Lung (tissue), 12 donors: ENCODE data around the gene FRY. TPM values are rescaled to one million over a fixed set of nuclear protein-coding genes. Genes with fewer than 3 reads are reported as not detected.

Experiments
- ATAC-seq: fragments of 200-7000 bp; cut with Tn5 transposase; one replicate; pipeline ENCODE4 v1.9.1; 2020; ENCODE audit warnings: moderate number of reproducible peaks; ENCODE audit not compliant: insufficient read depth, low FRiP score
- DNase-seq, 3 donors: peaks; one replicate each; pipeline ENCODE4 v3.0.0-alpha.2; 2013 to 2017
- H3K27ac ChIP-seq, 2 donors: one replicate each; pipeline ENCODE4 v1.5.1; 2013; ENCODE audit warnings: mild to moderate bottlenecking in 2 of 2, moderate library complexity in 2 of 2, control low read depth in 1 of 2, inconsistent platforms in 1 of 2, low read depth in 1 of 2, low read length in 1 of 2
- H3K27me3 ChIP-seq, 3 donors: one replicate each; pipeline ENCODE4 v1.5.1; 2013; ENCODE audit warnings: low read length in 2 of 3; ENCODE audit not compliant: control insufficient read depth in 3 of 3, insufficient read depth in 3 of 3
- H3K36me3 ChIP-seq, 4 donors: one replicate each; pipeline ENCODE4 v1.5.1; 2013; ENCODE audit warnings: low read length in 4 of 4, mild to moderate bottlenecking in 1 of 4, moderate library complexity in 1 of 4; ENCODE audit not compliant: control insufficient read depth in 4 of 4, insufficient read depth in 4 of 4
- H3K4me1 ChIP-seq, 5 donors: one replicate each; pipeline ENCODE4 v1.5.1; 2013; ENCODE audit warnings: low read length in 5 of 5, mild to moderate bottlenecking in 2 of 5, moderate library complexity in 1 of 5; ENCODE audit not compliant: control insufficient read depth in 5 of 5, insufficient read depth in 5 of 5
- H3K4me3 ChIP-seq: one replicate; pipeline ENCODE4 v1.5.1; 2013; ENCODE audit warnings: mild to moderate bottlenecking, control low read depth, moderate library complexity
- H3K9ac ChIP-seq, 2 donors: one replicate each; pipeline ENCODE4 v1.5.1; 2013; ENCODE audit warnings: low read length in 2 of 2, control low read depth in 1 of 2; ENCODE audit not compliant: insufficient read depth in 1 of 2
- H3K9me3 ChIP-seq, 4 donors: one replicate each; pipeline ENCODE4 v1.5.1; 2013; ENCODE audit warnings: low read length in 3 of 4, mild to moderate bottlenecking in 1 of 4, moderate library complexity in 1 of 4; ENCODE audit not compliant: control insufficient read depth in 4 of 4, insufficient read depth in 3 of 4
- CTCF ChIP-seq: IDR thresholded peaks from 2 replicates; pipeline ENCODE4 v1.5.1; 2012; ENCODE audit warnings: mild to moderate bottlenecking; ENCODE audit errors: control extremely low read depth, extremely low read depth
- WGBS, 2 donors: extraction: QIAGEN DNeasy Blood & Tissue Kit; methylation state at CpG; one replicate each; pipeline ENCODE4 v1.1.7; 2013; 5-methylcytosine and 5-hydroxymethylcytosine counted together
- polyA plus RNA-seq, 2 donors: library from polyadenylated mRNA; stranded (reverse); fragments of 200-250 nt; gene quantifications; one replicate each; pipeline ENCODE4 v1.2.1, GENCODE V29; 2013
- total RNA-seq, 2 donors: library from RNA; depleted of rRNA in 1 of 2; stranded (reverse); fragments of >200 nt in 1 of 2; gene quantifications; one replicate each; pipeline ENCODE4 v1.2.1, GENCODE V29; 2014 to 2021
- donor health status: control.
- donor health status: control.
- donor health status: Bipolar disorder and iron deficiency.
- donor health status: healthy.
- donor health status: DM: yes; HTN: yes; CAD: no.

The FRY gene
- total and polyA plus RNA-seq, 4 donors, result 7.4 to 79.6 (median 43.9) TPM

GRCh38 chr13:32153056-32153455 is 121.5 kb downstream of the FRY start:
- Histone ChIP-seq H3K9ac (no peak overlapping the region), H3K27ac (peak overlapping the region in 1 of 2 donors; percentile 53), H3K4me3 (no peak overlapping the region), H3K4me1 (peaks cover 0 to 12% (median 7%) of the 10 kb centered on the region in 5 donors), H3K9me3 (no peaks in the 10 kb centered on the region), H3K27me3 (no peaks in the 10 kb centered on the region), H3K36me3 (peaks cover 0 to 6% (median 0%) of the 10 kb centered on the region in 4 donors)
- DNase-seq (no peak), ATAC-seq (no peak)
- no peak for TF ChIP-seq CTCF
- WGBS, 2 donors, result 51 to 73% methylated on average over 3 of the region's 3 CpGs

- TF ChIP-seq CTCF, result no peak
- Histone ChIP-seq H3K36me3 (peaks cover 0 to 6% (median 0%) of the 10 kb centered on the region in 4 donors), H3K9me3 (no peaks in the 10 kb centered on the region), H3K27ac (peak overlapping the region in 1 of 2 donors; percentile 77), H3K27me3 (no peaks in the 10 kb centered on the region), H3K4me1 (peaks cover 0 to 18% (median 2%) of the 10 kb centered on the region in 5 donors), H3K9ac (no peak overlapping the region), H3K4me3 (no peak overlapping the region)
- DNase-seq (peak; percentile 61 to 94 (median 91)), ATAC-seq (no peak)
- WGBS, 2 donors, result 71 to 86% methylated on average over 4 of the region's 4 CpGs
Measured at GRCh38 chr13:32159137-32159869, 127.7 kb downstream of the FRY start.

- Histone ChIP-seq H3K36me3 (peaks cover 0 to 2% (median 0%) of the 10 kb centered on the region in 4 donors), H3K4me3 (no peak overlapping the region), H3K9ac (no peak overlapping the region), H3K4me1 (peaks cover 0 to 18% (median 2%) of the 10 kb centered on the region in 5 donors), H3K27ac (peak overlapping the region in 1 of 2 donors; percentile 36), H3K27me3 (no peaks in the 10 kb centered on the region), H3K9me3 (no peaks in the 10 kb centered on the region)
- TF ChIP-seq CTCF, result no peak
- ATAC-seq, result no peak
- no peak for DNase-seq
- 73 to 76% methylated on average over 5 of the region's 5 CpGs for WGBS, 2 donors
Measured at GRCh38 chr13:32162395-32163005, 130.9 kb downstream of the FRY start.
